ENCODE results near the gene PDE4C. TPM values are rescaled to one million over a fixed set of nuclear protein-coding genes. Genes with fewer than 3 reads are reported as not detected.
A peak's percentile ranks its signal among the peaks of the same experiment; 100 is the strongest.

The PDE4C gene
- total RNA-seq (2014; rRNA removed; shearing (Covaris generic); ENCODE audit: low replicate concordance), result not detected in 2 replicates

- Histone ChIP-seq H3K36me3 (no peaks in the 10 kb centered on the region), H3K27me3 (peaks cover 6% of the 10 kb centered on the region), H3K4me3 (no peak within 1 kb of the TSS), H3K9me3 (no peaks in the 10 kb centered on the region)
- DNase-seq, result peak; percentile 30
Observed at GRCh38 chr19:18225702-18226468, at the start of gene PDE4C. TSS of gene PDE4C (minus strand) at chr19:18226438. CDS start at chr19:18226415, 23 bp downstream.

- H3K36me3 ChIP-seq, result peaks cover 17% of the 10 kb centered on the region
- H3K4me3 ChIP-seq, result no peak overlapping the region
- no peaks in the 10 kb centered on the region for H3K27me3 ChIP-seq
- H3K9me3 ChIP-seq, result no peaks in the 10 kb centered on the region
- DNase-seq, result peak; percentile 96
Observed at GRCh38 chr19:18274781-18275356, 48.6 kb upstream of the PDE4C start.

GRCh38 chr19:18274219-18274780 lies 48.1 kb upstream of the PDE4C start, which contains the start of gene IQCN:
TSS of gene IQCN (minus strand) at chr19:18274452. CDS start at chr19:18269478, 4,974 bp downstream.
- Histone ChIP-seq H3K4me3 (no peak within 1 kb of the TSS), H3K36me3 (peaks cover 16% of the 10 kb centered on the region), H3K9me3 (no peaks in the 10 kb centered on the region), H3K27me3 (no peaks in the 10 kb centered on the region)
- peak; percentile 85 for DNase-seq

- Histone ChIP-seq H3K36me3 (peaks cover 10% of the 10 kb centered on the region), H3K27me3 (no peaks in the 10 kb centered on the region), H3K9me3 (no peaks in the 10 kb centered on the region), H3K4me3 (no peak overlapping the region)
- no peak for DNase-seq
Observed at GRCh38 chr19:18273561-18274218, 47.5 kb upstream of the PDE4C start.

- Histone ChIP-seq H3K27me3 (no peaks in the 10 kb centered on the region), H3K36me3 (peaks cover 2% of the 10 kb centered on the region; the same call in 1 of the 2 replicates), H3K9me3 (no peaks in the 10 kb centered on the region), H3K4me3 (no peak overlapping the region)
- DNase-seq, result no peak
Observed at GRCh38 chr19:18271433-18271841, 45.2 kb upstream of the PDE4C start.

DNA sequence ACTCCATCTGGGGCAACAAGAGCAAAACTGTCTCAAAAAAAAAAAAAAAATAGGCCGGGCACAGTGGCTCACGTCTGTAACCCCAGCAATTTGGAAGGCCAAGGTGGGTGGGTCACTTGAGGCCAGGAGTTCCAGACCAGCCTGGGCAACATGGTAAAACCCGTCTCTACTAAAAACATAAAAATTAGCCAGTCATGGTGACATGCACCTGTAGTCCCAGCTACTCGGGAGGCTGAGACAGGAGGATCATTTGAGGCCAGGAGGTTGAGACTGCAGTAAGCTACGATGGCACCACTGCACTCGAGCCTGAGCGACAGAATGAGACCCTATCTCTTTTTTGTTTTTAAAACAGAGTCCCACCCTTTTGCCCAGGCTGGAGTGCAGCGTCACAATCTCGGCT lies 44.1 kb upstream of the PDE4C start:
- Histone ChIP-seq H3K27me3 (no peaks in the 10 kb centered on the region), H3K4me3 (no peak overlapping the region), H3K36me3 (peaks cover 2% of the 10 kb centered on the region; the same call in 1 of the 2 replicates), H3K9me3 (no peaks in the 10 kb centered on the region)
- DNase-seq, result no peak

- Histone ChIP-seq H3K4me3 (no peak overlapping the region), H3K9me3 (no peaks in the 10 kb centered on the region), H3K36me3 (peaks cover 2% of the 10 kb centered on the region; the same call in 1 of the 2 replicates), H3K27me3 (no peaks in the 10 kb centered on the region)
- no peak for DNase-seq
Observed at GRCh38 chr19:18269070-18269723, 43.0 kb upstream of the PDE4C start.

DNA sequence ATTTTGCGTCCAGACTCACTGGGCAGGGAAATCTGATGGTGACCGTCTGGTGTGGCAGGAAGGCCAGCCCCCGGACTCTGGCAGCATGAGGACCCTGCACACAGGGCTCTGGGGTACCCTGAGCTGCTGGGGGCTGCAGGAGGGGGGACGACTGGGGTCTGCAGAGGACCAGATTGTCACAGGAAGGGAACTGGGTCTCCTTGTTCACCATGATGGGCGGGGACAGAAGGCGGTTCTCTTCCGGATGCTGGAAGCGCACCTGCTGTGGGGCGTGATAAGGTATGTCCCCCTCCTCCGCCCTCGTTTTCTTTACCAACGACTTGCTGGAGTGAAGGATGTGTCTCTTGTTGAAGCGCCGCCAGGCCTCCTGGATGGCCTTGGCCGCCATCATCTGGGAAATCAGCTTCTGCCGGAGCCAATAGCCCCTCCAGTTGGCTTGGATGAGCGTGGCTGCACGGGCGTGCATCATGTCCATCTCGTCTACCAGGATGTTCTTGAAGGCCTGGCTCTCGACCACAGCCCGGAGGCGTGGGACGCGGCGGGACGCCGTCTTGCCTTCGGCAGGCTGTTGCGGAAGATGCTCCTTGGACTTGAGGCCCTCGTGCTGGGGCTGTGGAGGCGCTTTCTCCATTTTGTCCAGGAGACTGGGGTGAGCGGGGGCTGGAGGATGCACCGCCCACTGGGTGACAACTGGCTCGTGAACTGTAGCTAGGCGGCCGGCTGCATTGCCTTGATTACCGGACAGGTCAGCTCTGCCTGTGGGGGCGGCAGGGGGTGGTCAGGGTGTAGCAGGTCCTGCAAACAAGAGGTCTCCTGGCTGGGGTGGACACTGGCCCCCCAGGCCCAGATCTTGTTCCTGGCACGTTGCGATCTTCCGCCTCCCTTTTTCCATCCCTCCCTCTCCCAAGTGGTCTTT lies 40.8 kb upstream of the PDE4C start:
- DNase-seq, result no peak
- H3K4me3 ChIP-seq, result no peak overlapping the region
- H3K27me3 ChIP-seq, result no peaks in the 10 kb centered on the region
- no peaks in the 10 kb centered on the region for H3K9me3 ChIP-seq
- H3K36me3 ChIP-seq, result peaks cover 2% of the 10 kb centered on the region; the same call in 1 of the 2 replicates

DNA sequence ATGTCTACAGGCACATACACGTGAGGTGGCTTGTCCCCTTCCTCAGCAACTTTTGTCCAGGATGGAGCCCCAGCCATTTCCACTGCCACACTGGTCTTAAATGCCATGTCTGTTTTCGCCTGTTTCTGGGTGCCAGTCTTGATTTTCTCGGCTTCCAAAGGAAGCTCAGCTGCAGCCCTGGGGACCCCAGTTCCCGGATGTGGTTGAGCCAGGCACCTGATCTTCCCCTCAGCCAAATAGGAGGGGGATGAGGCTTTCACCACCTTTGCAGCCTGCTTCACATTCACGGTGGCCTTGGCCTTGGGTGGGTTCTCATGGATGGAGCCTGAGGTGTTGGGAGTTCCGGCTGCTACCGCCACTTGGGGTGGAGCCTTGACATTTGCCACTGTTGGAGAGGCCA lies 39.3 kb upstream of the PDE4C start:
- DNase-seq, result no peak
- Histone ChIP-seq H3K27me3 (no peaks in the 10 kb centered on the region), H3K36me3 (peaks cover 2% of the 10 kb centered on the region; the same call in 1 of the 2 replicates), H3K9me3 (no peaks in the 10 kb centered on the region), H3K4me3 (no peak overlapping the region)

GRCh38 chr19:18264971-18265540 lies 38.8 kb upstream of the PDE4C start:
- Histone ChIP-seq H3K9me3 (no peaks in the 10 kb centered on the region), H3K36me3 (peaks cover 2% of the 10 kb centered on the region; the same call in 1 of the 2 replicates), H3K27me3 (no peaks in the 10 kb centered on the region), H3K4me3 (no peak overlapping the region)
- no peak for DNase-seq

GRCh38 chr19:18264137-18264854 lies 38.1 kb upstream of the PDE4C start:
- DNase-seq, result no peak
- peaks cover 2% of the 10 kb centered on the region; the same call in 1 of the 2 replicates for H3K36me3 ChIP-seq
- no peaks in the 10 kb centered on the region for H3K9me3 ChIP-seq
- H3K27me3 ChIP-seq, result no peaks in the 10 kb centered on the region
- H3K4me3 ChIP-seq, result no peak overlapping the region

DNA sequence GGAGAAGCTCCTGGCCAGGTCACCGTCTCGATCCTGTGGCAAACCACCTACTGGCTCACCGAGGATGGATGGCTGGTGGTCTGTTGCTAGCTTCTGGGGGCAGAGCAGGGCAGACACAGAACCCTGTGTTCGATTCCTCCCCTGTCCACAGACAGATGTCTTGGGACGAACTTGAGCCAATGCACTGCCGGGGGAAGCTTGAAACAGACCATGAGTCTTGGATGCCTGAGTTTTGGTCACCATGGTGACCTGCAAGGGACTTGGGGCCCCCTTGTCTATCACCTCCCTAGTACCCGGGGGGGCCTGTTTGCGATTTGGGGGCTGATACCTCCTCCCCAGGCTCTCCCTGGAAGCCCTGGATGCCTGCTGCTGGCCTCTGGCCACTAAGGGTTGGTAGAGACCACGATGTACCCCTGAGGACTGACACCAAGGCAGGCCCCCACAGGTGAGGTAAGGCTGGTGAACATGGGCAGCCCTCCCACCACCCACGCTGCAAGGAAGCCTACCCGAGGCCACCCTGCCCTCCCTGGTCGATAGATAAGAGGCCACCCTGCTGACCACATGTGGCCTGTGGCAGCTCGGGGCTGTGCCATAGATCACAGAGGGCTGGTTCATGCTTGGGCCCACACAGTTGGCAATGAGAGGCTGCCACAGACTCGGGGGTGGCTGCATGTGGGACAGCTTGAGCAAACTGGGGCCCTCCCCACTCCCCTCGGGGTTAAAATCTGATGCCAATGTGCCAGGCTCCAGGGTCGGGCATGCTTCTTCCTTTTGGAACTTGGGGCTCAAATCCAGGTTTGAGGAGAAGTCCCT lies 37.3 kb upstream of the PDE4C start:
- peaks cover 2% of the 10 kb centered on the region; the same call in 1 of the 2 replicates for H3K36me3 ChIP-seq
- H3K9me3 ChIP-seq, result no peaks in the 10 kb centered on the region
- H3K4me3 ChIP-seq, result no peak overlapping the region
- no peaks in the 10 kb centered on the region for H3K27me3 ChIP-seq
- DNase-seq, result no peak

- no peak for DNase-seq
- H3K27me3 ChIP-seq, result no peaks in the 10 kb centered on the region
- H3K9me3 ChIP-seq, result no peaks in the 10 kb centered on the region
- H3K36me3 ChIP-seq, result peaks cover 2% of the 10 kb centered on the region; the same call in 1 of the 2 replicates
- no peak overlapping the region for H3K4me3 ChIP-seq
Observed at GRCh38 chr19:18262917-18263316, 36.7 kb upstream of the PDE4C start.

GRCh38 chr19:18262144-18262543 lies 35.9 kb upstream of the PDE4C start:
- Histone ChIP-seq H3K9me3 (no peaks in the 10 kb centered on the region), H3K36me3 (peaks cover 2% of the 10 kb centered on the region; the same call in 1 of the 2 replicates), H3K27me3 (no peaks in the 10 kb centered on the region), H3K4me3 (no peak overlapping the region)
- no peak for DNase-seq
